ENCODE results near the gene CTPS2. TPM values are rescaled to one million over a fixed set of nuclear protein-coding genes. Genes with fewer than 3 reads are reported as not detected.
"Not testable (repeated sequence)": the region's sequence is repeated elsewhere in the genome, so short reads cannot be mapped to it uniquely, and the experiment has no call there.

Gene CTPS2
- total RNA-seq, 1 donor from 2014 or later = 59.0 TPM

GRCh38 chrX:16603822-16604221, 108.6 kb downstream of the CTPS2 start:
- TF ChIP-seq CTCF (conservative IDR thresholded peaks at IDR 0.05) = no peak
- Mint-ChIP-seq H3K9me3 (no peaks in the 10 kb centered on the region), H3K4me3 (peak overlapping the region; percentile 11), H3K27ac (peak overlapping the region; percentile 76), H3K27me3 (no peaks in the 10 kb centered on the region), H3K4me1 (ENCODE audit: unreplicated experiment) (peaks cover 12% of the 10 kb centered on the region), H3K36me3 (peaks cover 47% of the 10 kb centered on the region)
- no peak for DNase-seq (ENCODE audit: extremely low spot score, unreplicated experiment)

- Mint-ChIP-seq H3K4me1 (ENCODE audit: unreplicated experiment) (peaks cover 12% of the 10 kb centered on the region), H3K27ac (peak overlapping the region; percentile 76), H3K36me3 (peaks cover 47% of the 10 kb centered on the region)
- not testable (repeated sequence) for H3K9me3 Mint-ChIP-seq; DNase-seq (ENCODE audit: extremely low spot score, unreplicated experiment); H3K4me3 Mint-ChIP-seq; H3K27me3 Mint-ChIP-seq
Measured at GRCh38 chrX:16603235-16603634, 109.2 kb downstream of the CTPS2 start.

GRCh38 chrX:16601885-16602284, 110.6 kb downstream of the CTPS2 start:
- H3K4me1 Mint-ChIP-seq (ENCODE audit: unreplicated experiment) = peaks cover 12% of the 10 kb centered on the region
- no peak overlapping the region for H3K4me3 Mint-ChIP-seq
- no peak overlapping the region for H3K27ac Mint-ChIP-seq
- no peaks in the 10 kb centered on the region for H3K27me3 Mint-ChIP-seq
- no peak for TF ChIP-seq CTCF (conservative IDR thresholded peaks at IDR 0.05)
- peaks cover 42% of the 10 kb centered on the region for H3K36me3 Mint-ChIP-seq
- H3K9me3 Mint-ChIP-seq = no peaks in the 10 kb centered on the region
- DNase-seq (ENCODE audit: extremely low spot score, unreplicated experiment) = no peak

GRCh38 chrX:16594490-16594889, 118.0 kb downstream of the CTPS2 start:
- Mint-ChIP-seq H3K36me3 (peaks cover 46% of the 10 kb centered on the region), H3K4me3 (no peak overlapping the region), H3K27ac (no peak overlapping the region), H3K4me1 (ENCODE audit: unreplicated experiment) (no peaks in the 10 kb centered on the region), H3K27me3 (no peaks in the 10 kb centered on the region), H3K9me3 (peaks cover 8% of the 10 kb centered on the region)
- DNase-seq (ENCODE audit: extremely low spot score, unreplicated experiment) = no peak
- TF ChIP-seq CTCF (conservative IDR thresholded peaks at IDR 0.05) = no peak

- no peak overlapping the region for H3K4me3 Mint-ChIP-seq
- no peaks in the 10 kb centered on the region for H3K4me1 Mint-ChIP-seq (ENCODE audit: unreplicated experiment)
- H3K27me3 Mint-ChIP-seq = no peaks in the 10 kb centered on the region
- DNase-seq (ENCODE audit: extremely low spot score, unreplicated experiment) = no peak
- TF ChIP-seq CTCF (conservative IDR thresholded peaks at IDR 0.05) = no peak
- H3K36me3 Mint-ChIP-seq = peaks cover 50% of the 10 kb centered on the region
- peaks cover 8% of the 10 kb centered on the region for H3K9me3 Mint-ChIP-seq
- no peak overlapping the region for H3K27ac Mint-ChIP-seq
Measured at GRCh38 chrX:16593801-16594200, 118.7 kb downstream of the CTPS2 start.

GRCh38 chrX:16592194-16592770, 120.2 kb downstream of the CTPS2 start:
- Mint-ChIP-seq H3K27ac (no peak overlapping the region), H3K4me1 (ENCODE audit: unreplicated experiment) (no peaks in the 10 kb centered on the region), H3K27me3 (no peaks in the 10 kb centered on the region), H3K36me3 (peaks cover 57% of the 10 kb centered on the region), H3K4me3 (no peak overlapping the region), H3K9me3 (peaks cover 8% of the 10 kb centered on the region)
- DNase-seq (ENCODE audit: extremely low spot score, unreplicated experiment) = no peak
- no peak for TF ChIP-seq CTCF (conservative IDR thresholded peaks at IDR 0.05)

Data from type B pancreatic cell (in vitro differentiated cells).